Glomerular endothelial cell (primary cell): ENCODE measurements around the gene UBR3. TPM values are rescaled to one million over a fixed set of nuclear protein-coding genes. Genes with fewer than 3 reads are reported as not detected.
"Not testable (repeated sequence)": the region's sequence is repeated elsewhere in the genome, so short reads cannot be mapped to it uniquely, and the experiment has no call there.

ENCODE experiments used
- DNase-seq: peaks from one replicate; pipeline ENCODE4 v3.0.0-alpha.2; 2011; ENCODE audit warnings: low read depth, low spot score; ENCODE audit errors: extremely low read depth
- total RNA-seq: library from RNA; depleted of rRNA; stranded (reverse); fragments of >200 nt; gene quantifications from 2 replicates; pipeline ENCODE4 v1.2.3, GENCODE V29; 2015

UBR3 gene
- total RNA-seq, 1 donor from 2014 or later = 28.5 TPM

GRCh38 chr2:170088776-170089175, 261.5 kb downstream of the UBR3 start:
- DNase-seq = no peak

- DNase-seq = no peak
Observed at GRCh38 chr2:170090229-170090628, 263.0 kb downstream of the UBR3 start.

- DNase-seq = no peak
Observed at GRCh38 chr2:170091436-170091835, 264.2 kb downstream of the UBR3 start.

- no peak for DNase-seq
Observed at GRCh38 chr2:170092436-170093060, 265.3 kb downstream of the UBR3 start.

DNA sequence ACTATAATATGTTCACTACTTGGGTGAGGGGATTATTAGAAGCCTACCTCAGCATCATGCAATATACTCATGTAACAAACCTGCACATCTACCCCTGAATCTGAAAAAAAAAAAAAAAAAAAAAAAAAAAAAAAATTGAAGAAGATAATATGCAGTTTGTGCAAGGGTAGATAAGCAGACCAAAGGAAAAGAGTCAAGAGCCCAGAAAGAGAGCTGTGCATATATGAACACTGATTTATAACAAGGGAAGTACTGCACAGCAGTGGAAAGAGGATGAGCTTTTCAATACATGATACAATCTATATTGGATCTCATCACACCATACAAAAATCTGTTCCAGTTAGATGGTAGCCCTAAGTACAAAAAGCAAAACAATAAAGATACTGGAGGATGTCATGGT, 268.1 kb downstream of the UBR3 start:
- DNase-seq = no peak

- no peak for DNase-seq
Observed at GRCh38 chr2:170098626-170099312, 271.5 kb downstream of the UBR3 start.

DNA sequence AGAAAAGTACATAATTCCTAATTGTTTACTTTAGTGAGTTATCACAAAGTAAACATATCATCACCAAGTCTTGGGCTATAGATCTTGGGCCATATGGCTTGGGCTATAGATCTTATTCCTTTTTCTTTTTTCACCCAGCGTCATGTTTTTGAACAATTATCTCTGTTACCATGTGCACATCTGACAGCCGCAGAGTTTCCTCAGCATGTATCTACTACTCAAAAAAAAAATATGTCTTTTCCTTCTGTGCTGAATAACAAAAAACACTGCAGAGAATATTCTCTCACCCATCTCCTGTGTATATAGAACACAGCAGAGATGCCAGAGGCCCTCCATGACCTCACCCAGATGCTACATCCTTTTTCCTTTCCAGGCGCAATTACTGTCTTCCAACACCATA, 274.5 kb downstream of the UBR3 start:
- DNase-seq = no peak

DNA sequence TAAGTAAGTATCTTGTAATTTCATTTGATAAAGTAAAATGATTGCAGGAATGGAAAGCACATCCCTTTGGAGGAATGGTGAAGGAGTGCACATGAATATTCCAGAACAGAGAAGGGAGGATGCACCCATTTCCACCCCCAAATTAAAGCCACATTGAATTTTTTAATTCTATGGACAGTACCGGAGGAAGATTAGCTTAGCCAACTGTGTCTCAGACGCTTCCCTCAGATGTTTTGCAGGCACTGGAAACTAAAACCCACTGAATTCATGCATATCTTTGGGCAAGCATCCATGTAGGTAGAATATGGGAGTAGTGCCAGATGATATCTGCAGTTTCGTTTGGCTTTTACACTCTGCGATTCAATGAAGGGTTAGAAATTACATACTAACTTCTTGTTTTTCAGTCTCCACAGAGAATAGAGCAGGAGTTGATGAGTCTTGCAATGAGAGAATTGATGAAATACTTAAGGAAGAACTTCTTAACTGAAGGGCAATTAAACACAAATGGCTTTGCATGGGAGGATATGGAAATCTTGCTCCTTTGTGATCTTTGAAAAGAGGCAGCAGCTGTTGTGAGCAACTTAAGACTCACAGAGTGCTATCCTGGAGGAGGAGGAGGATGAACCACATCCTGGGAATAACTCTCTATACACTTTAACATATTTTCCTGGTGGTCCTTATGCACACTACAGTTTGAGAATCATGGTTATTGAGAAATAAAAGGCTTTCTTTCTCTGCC, 279.0 kb downstream of the UBR3 start:
- DNase-seq = no peak

DNA sequence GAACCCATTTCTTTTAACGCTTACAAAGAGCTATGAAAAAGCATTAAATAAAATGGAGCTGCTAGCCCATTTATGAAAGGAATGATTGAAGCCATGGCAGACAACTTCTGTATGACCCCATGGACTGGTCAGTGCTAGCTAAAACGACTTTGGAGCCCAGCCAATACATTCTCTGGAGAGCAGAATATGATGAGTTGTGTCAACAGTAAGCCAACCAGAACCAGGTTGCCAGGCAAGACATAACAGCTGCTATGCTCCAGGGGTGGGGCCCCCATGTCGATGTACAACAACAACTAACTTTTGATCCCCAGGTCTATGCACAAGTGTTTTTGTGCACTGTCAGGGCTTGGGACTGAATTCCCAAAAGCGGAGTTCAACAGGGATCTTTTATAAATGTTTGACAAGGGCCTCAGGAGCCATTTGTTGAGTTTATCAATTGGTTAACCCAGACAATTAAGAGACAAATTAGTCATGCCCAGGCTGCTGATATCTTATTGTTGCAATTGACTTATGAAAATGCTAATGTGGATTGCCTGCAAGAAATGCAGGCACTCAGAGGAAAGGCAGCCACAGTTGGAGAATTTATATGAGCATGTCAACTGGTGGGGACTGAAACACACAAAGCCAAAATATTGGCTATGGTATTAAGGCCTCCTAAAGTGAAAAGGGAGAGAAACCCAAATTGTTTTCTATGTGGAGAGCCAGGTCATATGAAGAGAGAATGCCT, 286.1 kb downstream of the UBR3 start:
- no peak for DNase-seq

DNA sequence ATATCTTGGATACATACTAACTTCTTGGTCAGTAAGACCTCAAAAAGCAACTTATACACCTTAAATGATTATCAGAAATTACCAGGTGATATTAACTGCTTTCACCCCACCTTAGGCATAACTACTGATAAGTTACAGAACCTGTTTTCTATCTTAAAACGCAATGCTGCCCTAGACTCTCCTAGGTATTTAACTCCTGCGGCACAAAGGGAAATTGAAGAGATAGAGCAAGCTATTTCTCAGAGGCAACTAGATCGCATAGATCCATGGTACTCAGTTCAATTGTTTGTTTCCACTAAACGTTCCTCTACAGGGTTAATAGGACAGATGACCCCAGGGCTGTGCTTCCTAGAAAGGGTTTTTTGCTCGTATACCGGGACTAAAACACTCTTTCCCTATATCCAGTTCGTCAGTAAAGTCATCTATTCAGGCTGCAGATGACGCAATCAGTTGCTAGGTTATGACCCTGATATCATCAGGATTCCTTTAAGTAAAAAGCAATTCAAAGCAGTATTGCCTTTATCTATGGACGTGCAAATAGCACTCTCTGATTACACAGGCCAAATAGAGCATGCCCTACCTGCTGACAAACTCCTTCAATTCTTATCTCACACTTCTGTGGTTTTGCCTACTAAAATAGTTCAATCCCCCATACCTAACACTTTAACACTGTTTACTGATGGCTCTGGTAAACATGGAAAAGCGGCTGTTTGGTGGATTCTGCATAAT, 288.4 kb downstream of the UBR3 start:
- no peak for DNase-seq

- DNase-seq = no peak
Observed at GRCh38 chr2:170118641-170119040, 291.4 kb downstream of the UBR3 start.

DNA sequence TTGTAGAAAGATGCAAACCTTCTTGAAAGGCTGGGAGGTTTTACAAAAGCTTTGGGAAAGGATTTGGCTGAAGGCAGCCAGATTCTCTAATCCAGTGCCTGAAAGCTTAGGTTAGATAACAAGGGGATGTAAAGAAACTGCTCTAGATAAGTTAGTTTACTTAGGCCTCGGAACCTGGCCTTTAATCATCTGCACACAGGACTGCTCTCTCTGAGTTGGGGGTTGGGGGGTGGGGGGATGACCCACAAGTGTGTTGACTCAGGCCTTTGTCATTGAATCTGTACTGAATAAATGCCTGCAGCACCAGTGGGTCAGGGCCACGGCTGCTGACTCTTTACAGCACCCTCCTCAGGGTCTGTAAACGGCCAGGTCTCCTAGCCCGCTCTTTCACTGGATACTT, 292.1 kb downstream of the UBR3 start:
- DNase-seq = not testable (repeated sequence)

DNA sequence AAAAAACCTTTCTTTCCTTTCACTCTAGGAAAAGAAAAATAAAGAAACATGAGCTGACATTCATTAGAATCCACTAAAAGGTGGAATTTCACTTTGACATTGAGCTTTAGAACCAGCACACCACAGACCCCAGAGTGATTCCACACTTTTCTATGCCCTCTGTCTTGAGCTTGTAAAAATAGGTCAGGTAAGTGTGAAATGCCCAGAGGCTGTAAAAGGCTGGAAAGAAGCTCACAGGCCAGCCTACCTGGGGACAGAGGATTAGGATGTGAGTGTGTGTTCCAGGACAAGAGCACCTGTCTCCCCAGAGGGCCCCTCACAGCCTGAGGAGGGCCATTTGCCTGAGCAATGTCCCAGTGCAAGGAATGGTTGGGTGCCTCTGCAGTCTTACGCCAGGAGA, 294.4 kb downstream of the UBR3 start:
- no peak for DNase-seq

GRCh38 chr2:170122883-170123547, 295.8 kb downstream of the UBR3 start:
- no peak for DNase-seq

DNA sequence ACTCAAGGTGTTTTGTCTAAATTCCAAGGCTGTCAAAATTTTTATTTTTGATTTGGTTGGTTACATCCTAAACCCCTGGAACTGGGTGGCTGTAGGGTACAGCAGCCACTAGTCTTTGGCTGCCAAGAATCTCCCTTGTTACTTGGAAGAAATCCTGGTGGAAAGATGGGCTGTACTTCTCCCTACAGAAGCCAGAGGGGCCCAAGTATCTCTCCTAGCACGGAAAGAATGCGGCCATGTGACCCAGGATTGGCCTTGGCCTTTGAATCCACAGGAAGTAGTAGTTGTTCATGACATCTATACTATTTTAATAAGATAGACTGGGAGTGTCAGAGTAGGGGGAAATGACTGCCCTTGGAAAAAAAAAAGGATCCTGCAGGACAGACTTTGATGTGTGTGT, 296.3 kb downstream of the UBR3 start:
- DNase-seq = no peak

- not testable (repeated sequence) for DNase-seq
Observed at GRCh38 chr2:170126138-170126728, 299.0 kb downstream of the UBR3 start.
